PC-9 (cell line): ENCODE measurements around the gene FOSL2.

ENCODE experiments used
- EZH2 ChIP-seq: fragments of 200-600 bp; sonication (generic); IDR thresholded peaks from 2 replicates; pipeline ENCODE4 v1.8.0; 2017; ENCODE audit warnings: antibody characterized with exemption, low read depth
- TF ChIP-seq, protein P1 (sequence below): fragments of 200-600 bp; sonication (generic); conservative IDR thresholded peaks from 2 replicates; pipeline ENCODE4 v1.6.1; 2017; ENCODE audit warnings: mixed run types, antibody characterized with exemption, mild to moderate bottlenecking, moderate library complexity

GRCh38 chr2:28399289-28399688 is 6.6 kb downstream of the FOSL2 start:
- TF ChIP-seq, protein P1, sequence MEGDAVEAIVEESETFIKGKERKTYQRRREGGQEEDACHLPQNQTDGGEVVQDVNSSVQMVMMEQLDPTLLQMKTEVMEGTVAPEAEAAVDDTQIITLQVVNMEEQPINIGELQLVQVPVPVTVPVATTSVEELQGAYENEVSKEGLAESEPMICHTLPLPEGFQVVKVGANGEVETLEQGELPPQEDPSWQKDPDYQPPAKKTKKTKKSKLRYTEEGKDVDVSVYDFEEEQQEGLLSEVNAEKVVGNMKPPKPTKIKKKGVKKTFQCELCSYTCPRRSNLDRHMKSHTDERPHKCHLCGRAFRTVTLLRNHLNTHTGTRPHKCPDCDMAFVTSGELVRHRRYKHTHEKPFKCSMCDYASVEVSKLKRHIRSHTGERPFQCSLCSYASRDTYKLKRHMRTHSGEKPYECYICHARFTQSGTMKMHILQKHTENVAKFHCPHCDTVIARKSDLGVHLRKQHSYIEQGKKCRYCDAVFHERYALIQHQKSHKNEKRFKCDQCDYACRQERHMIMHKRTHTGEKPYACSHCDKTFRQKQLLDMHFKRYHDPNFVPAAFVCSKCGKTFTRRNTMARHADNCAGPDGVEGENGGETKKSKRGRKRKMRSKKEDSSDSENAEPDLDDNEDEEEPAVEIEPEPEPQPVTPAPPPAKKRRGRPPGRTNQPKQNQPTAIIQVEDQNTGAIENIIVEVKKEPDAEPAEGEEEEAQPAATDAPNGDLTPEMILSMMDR = no peak
- no peak for TF ChIP-seq EZH2
